CD4-positive, alpha-beta T cell treated with Interleukin-4 for 4 hours (primary cell): Measurements from ENCODE around the gene ADGRA3.

ENCODE experiments used
- DNase-seq: peaks from one replicate; pipeline ENCODE4 v3.0.0-alpha.2; 2020

ADGRA3 gene

GRCh38 chr4:22356987-22357596 is 158.8 kb downstream of the ADGRA3 start:
- DNase-seq = no peak

- no peak for DNase-seq
These were observed 167.5 kb downstream of the ADGRA3 start for GRCh38 chr4:22348410-22348809.

- no peak for DNase-seq
These were observed 170.2 kb downstream of the ADGRA3 start for GRCh38 chr4:22345678-22346077.

GRCh38 chr4:22345055-22345454 is 170.8 kb downstream of the ADGRA3 start:
- no peak for DNase-seq

- no peak for DNase-seq
These were observed 172.3 kb downstream of the ADGRA3 start for GRCh38 chr4:22343606-22344005.

- no peak for DNase-seq
These were observed 176.4 kb downstream of the ADGRA3 start for GRCh38 chr4:22339491-22339890.

- DNase-seq = no peak
These were observed 177.1 kb downstream of the ADGRA3 start for GRCh38 chr4:22338796-22339195.
